ENCODE results near the gene IPP.

IPP gene

GRCh38 chr1:45787905-45788304 lies 37.5 kb upstream of the IPP start:
- no peaks in the 10 kb centered on the region for H3K9me3 ChIP-seq
- H3K36me3 ChIP-seq, result no peaks in the 10 kb centered on the region
- no peak for TF ChIP-seq CTCF (IDR thresholded peaks at IDR 0.05; ENCODE audit: low read depth, low read length)
- no peak overlapping the region for H3K4me3 ChIP-seq (ENCODE audit: low read depth, low read length)
- no peaks in the 10 kb centered on the region for H3K27me3 ChIP-seq
- no peak for DNase-seq
- no peaks in the 10 kb centered on the region for H3K4me1 ChIP-seq

GRCh38 chr1:45785583-45785982 lies 35.1 kb upstream of the IPP start:
- Histone ChIP-seq H3K9me3 (no peaks in the 10 kb centered on the region), H3K4me3 (ENCODE audit: low read depth, low read length) (no peak overlapping the region), H3K4me1 (no peaks in the 10 kb centered on the region), H3K36me3 (no peaks in the 10 kb centered on the region), H3K27me3 (no peaks in the 10 kb centered on the region)
- TF ChIP-seq CTCF (IDR thresholded peaks at IDR 0.05; ENCODE audit: low read depth, low read length), result no peak
- no peak for DNase-seq

- H3K36me3 ChIP-seq, result no peaks in the 10 kb centered on the region
- no peak for DNase-seq
- no peak overlapping the region for H3K4me3 ChIP-seq (ENCODE audit: low read depth, low read length)
- no peak for TF ChIP-seq CTCF (IDR thresholded peaks at IDR 0.05; ENCODE audit: low read depth, low read length)
- no peaks in the 10 kb centered on the region for H3K27me3 ChIP-seq
- no peaks in the 10 kb centered on the region for H3K9me3 ChIP-seq
- no peaks in the 10 kb centered on the region for H3K4me1 ChIP-seq
Measured at GRCh38 chr1:45775794-45776193, 25.3 kb upstream of the IPP start.

- no peaks in the 10 kb centered on the region for H3K36me3 ChIP-seq
- no peak for DNase-seq
- no peak for TF ChIP-seq CTCF (IDR thresholded peaks at IDR 0.05; ENCODE audit: low read depth, low read length)
- H3K4me1 ChIP-seq, result no peaks in the 10 kb centered on the region
- H3K27me3 ChIP-seq, result no peaks in the 10 kb centered on the region
- H3K9me3 ChIP-seq, result no peaks in the 10 kb centered on the region
- H3K4me3 ChIP-seq (ENCODE audit: low read depth, low read length), result no peak overlapping the region
Measured at GRCh38 chr1:45772971-45773370, 22.5 kb upstream of the IPP start.

- no peaks in the 10 kb centered on the region for H3K9me3 ChIP-seq
- DNase-seq, result no peak
Measured at GRCh38 chr1:45769261-45769932, 18.9 kb upstream of the IPP start.

More at GRCh38 chr1:45769261-45769932, 18.9 kb upstream of the IPP start:
- Histone ChIP-seq H3K36me3 (no peaks in the 10 kb centered on the region), H3K4me1 (no peaks in the 10 kb centered on the region), H3K4me3 (ENCODE audit: low read depth, low read length) (no peak overlapping the region), H3K27me3 (no peaks in the 10 kb centered on the region)
- no peak for TF ChIP-seq CTCF (IDR thresholded peaks at IDR 0.05; ENCODE audit: low read depth, low read length)

All from BE2C (cell line).